Measurements from ENCODE around the gene DEK. TPM values are rescaled to one million over a fixed set of nuclear protein-coding genes. Genes with fewer than 3 reads are reported as not detected.

Gene DEK
- total RNA-seq, 1 donor from 2014 or later: 197 TPM

DNA sequence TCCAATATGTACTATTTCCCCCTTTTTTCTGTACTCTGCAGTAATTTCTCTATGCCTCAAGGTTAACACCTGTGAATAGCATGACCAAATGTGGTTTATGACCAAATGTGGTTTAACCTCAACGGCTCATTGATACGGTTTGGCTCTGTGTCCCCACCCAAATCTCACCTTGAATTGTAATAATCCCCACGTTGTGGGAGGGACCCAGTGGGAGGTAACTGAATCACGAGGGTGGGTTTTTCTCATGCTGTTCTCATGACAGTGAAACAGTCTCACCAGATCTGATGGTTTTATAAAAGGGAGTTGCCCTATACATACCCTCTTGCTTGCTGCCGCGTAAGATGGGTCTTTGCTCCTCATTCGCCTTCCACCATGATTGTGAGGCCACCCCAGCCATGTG lies 18.7 kb downstream of the DEK start:
- DNase-seq (ENCODE audit: low read depth): no peak
- TF ChIP-seq, protein P1, sequence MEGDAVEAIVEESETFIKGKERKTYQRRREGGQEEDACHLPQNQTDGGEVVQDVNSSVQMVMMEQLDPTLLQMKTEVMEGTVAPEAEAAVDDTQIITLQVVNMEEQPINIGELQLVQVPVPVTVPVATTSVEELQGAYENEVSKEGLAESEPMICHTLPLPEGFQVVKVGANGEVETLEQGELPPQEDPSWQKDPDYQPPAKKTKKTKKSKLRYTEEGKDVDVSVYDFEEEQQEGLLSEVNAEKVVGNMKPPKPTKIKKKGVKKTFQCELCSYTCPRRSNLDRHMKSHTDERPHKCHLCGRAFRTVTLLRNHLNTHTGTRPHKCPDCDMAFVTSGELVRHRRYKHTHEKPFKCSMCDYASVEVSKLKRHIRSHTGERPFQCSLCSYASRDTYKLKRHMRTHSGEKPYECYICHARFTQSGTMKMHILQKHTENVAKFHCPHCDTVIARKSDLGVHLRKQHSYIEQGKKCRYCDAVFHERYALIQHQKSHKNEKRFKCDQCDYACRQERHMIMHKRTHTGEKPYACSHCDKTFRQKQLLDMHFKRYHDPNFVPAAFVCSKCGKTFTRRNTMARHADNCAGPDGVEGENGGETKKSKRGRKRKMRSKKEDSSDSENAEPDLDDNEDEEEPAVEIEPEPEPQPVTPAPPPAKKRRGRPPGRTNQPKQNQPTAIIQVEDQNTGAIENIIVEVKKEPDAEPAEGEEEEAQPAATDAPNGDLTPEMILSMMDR (conservative IDR thresholded peaks at IDR 0.05; ENCODE audit: low read depth, low read length): no peak
- no peak overlapping the region for H3K4me3 ChIP-seq (ENCODE audit: low read depth, low read length)

DNA sequence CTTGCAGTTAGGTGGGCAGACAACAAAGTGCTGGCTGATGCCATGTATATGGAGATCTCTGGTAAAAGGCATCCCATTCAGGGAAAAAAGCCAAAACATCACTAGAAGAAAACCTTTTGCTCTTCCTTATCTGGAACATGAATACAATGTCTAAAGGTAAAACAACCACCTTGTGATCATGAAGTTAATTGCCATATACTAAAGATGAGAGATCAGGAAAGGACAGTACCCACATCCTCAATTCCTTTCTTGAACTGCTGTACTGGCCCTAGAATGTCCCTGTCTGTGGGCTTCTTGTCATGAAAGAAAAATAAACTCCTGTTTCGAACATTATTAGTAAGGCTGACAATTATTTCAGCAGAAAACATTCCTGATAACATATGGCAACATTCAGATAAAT lies 19.3 kb downstream of the DEK start:
- TF ChIP-seq, protein P1 (conservative IDR thresholded peaks at IDR 0.05; ENCODE audit: low read depth, low read length): no peak
- no peak for DNase-seq (ENCODE audit: low read depth)
- H3K4me3 ChIP-seq (ENCODE audit: low read depth, low read length): no peak overlapping the region

DNA sequence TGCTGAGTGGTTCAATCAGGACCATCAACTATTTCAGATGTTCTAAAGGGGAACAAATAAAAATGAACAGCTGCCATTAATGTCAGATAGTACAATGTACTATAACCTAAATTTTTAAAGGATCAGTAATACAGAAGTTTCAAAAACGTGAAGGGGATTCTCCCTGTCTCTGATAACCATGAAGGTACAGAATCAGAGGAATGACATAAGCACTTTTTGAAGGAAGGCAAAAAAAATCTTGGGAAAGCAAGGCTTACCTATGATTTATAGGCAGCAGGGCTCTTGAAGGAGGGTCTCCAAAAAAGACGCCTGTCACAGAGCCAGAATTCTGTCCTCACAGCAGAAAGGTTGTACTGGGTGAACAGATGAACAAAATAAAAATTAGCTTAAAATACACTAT lies 20.1 kb downstream of the DEK start:
- H3K4me3 ChIP-seq (ENCODE audit: low read depth, low read length): no peak overlapping the region
- TF ChIP-seq, protein P1 (conservative IDR thresholded peaks at IDR 0.05; ENCODE audit: low read depth, low read length): no peak
- DNase-seq (ENCODE audit: low read depth): no peak

DNA sequence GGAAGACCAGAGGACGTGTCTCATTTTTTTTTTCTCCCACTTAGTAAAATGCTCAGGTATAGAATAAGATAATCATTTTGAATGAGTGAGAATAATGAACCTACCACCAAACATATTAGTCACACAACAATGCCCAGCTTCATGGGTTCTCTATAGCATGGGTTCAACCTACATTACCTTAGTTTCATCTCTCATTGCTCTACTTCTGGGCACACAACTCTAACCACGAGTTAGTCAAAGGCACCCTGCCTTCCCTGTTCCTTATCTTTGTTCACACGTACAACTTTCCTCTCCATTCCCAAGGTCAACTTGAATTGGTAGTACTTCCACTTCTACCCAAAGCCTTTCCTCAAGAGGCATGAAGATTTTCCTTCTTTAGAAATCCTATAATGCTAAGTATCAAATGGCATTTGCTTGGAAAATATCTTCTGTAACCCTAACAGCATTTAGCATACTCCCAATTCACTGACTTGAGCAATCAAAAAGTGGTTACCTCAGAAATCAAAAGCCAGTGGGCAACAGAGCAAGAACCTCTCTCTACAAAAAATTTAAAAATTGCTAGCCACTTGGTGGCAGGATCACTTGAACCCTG lies 20.9 kb downstream of the DEK start:
- DNase-seq (ENCODE audit: low read depth): no peak
- H3K4me3 ChIP-seq (ENCODE audit: low read depth, low read length): no peak overlapping the region
- TF ChIP-seq, protein P1 (conservative IDR thresholded peaks at IDR 0.05; ENCODE audit: low read depth, low read length): no peak

- TF ChIP-seq, protein P1 (conservative IDR thresholded peaks at IDR 0.05; ENCODE audit: low read depth, low read length): no peak
- peak; percentile 46 for DNase-seq (ENCODE audit: low read depth)
- H3K4me3 ChIP-seq (ENCODE audit: low read depth, low read length): no peak overlapping the region
Observed at GRCh38 chr6:18242062-18242851, 22.1 kb downstream of the DEK start.

DNA sequence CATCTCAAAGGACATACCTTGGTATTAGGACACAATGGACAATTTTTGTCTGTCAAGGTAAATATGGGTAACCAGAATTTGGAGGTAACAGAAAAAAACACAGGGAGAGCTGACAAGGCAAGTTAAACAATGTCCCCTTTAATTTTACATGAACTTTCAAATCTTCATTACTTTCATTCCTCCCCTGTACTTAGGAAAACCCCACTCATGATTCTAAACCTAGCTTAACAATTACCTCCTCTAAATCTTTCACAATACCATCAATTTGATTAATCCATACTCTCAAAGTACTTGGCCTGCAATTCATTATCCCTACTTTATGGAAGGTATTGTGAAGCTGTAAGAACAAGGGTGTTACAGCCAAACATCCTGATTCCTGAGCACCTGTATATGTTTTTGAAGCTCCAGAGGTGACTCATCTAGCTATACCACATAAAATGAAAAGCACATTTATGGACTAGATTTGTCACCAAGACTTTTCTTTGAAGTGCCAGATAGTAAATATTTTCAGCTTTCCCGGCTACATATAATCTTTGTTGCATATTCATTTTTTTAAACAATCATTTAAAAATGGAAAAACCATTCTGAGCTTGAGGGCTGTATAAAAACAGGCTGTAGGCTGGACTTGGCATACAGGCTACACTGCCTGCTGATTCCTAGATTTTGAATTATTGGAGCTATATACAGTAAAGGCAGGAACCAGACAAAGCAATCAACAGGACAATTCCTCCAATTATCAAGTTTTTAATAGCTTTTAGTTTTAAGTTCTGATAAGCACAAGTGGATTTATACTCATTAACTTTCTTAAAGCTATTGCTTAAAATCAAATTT lies 22.9 kb downstream of the DEK start:
- H3K4me3 ChIP-seq (ENCODE audit: low read depth, low read length): no peak overlapping the region
- DNase-seq (ENCODE audit: low read depth): no peak
- TF ChIP-seq, protein P1 (conservative IDR thresholded peaks at IDR 0.05; ENCODE audit: low read depth, low read length): no peak
